ENCODE results near the gene MIDN.

Gene MIDN

GRCh38 chr19:1295169-1296012, 47.0 kb downstream of the MIDN start:
- H3K4me3 ChIP-seq (ENCODE audit: low read length): no peak overlapping the region
- TF ChIP-seq, protein P1, sequence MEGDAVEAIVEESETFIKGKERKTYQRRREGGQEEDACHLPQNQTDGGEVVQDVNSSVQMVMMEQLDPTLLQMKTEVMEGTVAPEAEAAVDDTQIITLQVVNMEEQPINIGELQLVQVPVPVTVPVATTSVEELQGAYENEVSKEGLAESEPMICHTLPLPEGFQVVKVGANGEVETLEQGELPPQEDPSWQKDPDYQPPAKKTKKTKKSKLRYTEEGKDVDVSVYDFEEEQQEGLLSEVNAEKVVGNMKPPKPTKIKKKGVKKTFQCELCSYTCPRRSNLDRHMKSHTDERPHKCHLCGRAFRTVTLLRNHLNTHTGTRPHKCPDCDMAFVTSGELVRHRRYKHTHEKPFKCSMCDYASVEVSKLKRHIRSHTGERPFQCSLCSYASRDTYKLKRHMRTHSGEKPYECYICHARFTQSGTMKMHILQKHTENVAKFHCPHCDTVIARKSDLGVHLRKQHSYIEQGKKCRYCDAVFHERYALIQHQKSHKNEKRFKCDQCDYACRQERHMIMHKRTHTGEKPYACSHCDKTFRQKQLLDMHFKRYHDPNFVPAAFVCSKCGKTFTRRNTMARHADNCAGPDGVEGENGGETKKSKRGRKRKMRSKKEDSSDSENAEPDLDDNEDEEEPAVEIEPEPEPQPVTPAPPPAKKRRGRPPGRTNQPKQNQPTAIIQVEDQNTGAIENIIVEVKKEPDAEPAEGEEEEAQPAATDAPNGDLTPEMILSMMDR (conservative IDR thresholded peaks at IDR 0.05; ENCODE audit: low read length): no peak
- DNase-seq (ENCODE audit: low read depth): no peak

DNA sequence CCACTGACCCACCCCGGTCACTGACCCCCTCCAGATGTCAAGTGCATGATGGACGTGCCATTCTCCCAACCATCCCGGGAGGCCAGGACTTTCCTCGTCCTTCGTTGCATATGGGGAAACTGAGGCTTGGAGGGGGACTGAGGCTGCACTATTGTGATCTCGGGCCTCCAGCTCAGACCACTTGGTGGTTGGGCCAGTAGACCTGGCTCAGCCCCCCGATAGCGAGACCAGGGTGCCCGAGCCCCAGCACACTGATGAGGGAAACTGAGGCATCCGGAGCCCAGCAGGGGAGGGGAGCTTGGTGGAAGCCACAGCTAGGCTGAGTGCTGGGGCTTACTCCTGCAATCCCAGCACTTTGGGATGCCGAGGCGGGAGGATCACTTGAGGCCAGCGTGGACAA, 47.7 kb downstream of the MIDN start:
- no peak overlapping the region for H3K4me3 ChIP-seq (ENCODE audit: low read length)
- TF ChIP-seq, protein P1 (conservative IDR thresholded peaks at IDR 0.05; ENCODE audit: low read length): no peak
- no peak for DNase-seq (ENCODE audit: low read depth)

DNA sequence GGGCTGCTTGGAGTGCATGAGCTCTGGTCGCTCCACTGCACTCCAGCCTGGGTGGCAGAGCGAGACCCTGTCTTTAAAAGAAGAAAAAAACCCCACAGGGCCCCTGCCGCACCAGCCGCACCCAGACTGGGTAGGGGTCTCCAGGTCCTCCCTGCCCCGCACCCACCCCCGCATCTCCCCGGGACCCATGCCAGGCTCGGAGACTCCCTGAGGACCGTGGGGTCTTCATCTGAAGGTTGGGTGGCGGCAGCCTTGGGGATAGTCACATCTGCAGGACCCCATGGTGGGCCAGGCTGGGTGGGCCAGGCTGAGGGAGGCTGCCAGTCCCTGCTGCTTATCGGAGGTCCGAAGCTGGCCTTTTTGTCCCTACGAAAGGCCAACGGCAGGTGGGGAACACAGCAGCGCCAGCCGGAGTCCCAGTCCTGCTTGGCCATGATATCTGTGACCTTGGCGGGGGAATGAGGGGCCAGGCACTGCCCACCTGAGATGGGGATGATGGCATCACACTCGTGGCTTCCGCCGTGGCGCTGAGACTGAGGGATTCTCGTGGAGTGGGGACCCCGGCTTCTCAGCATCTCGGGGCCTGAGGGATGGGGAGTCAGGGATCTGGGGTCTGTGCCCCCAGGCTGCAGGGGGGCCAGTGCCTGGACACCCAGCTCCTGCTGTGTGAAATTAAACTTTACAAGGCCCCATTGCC, 48.3 kb downstream of the MIDN start:
- H3K4me3 ChIP-seq (ENCODE audit: low read length): no peak overlapping the region
- no peak for DNase-seq (ENCODE audit: low read depth)
- TF ChIP-seq, protein P1 (conservative IDR thresholded peaks at IDR 0.05; ENCODE audit: low read length): no peak

DNA sequence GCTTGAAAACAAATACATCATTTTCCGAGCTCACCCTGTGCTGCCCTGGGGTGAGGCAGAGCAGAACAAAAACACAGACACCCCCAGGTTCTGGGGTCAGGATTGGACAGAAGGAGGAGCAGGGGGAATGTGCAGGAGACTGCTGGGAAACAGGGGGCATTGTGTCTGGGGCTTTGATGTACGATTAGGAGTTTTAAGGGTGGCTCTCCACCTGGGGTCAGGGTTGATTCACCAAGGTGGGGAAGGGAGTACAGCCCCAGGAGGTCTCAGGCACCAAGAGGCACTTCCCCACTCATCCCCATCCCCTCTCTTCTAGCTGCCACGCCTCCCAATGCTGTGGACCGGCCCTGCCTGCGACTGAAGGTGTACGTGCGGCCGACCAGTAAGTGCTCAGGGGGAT, 49.9 kb downstream of the MIDN start:
- no peak overlapping the region for H3K4me3 ChIP-seq (ENCODE audit: low read length)
- TF ChIP-seq, protein P1 (conservative IDR thresholded peaks at IDR 0.05; ENCODE audit: low read length): no peak
- no peak for DNase-seq (ENCODE audit: low read depth)

DNA sequence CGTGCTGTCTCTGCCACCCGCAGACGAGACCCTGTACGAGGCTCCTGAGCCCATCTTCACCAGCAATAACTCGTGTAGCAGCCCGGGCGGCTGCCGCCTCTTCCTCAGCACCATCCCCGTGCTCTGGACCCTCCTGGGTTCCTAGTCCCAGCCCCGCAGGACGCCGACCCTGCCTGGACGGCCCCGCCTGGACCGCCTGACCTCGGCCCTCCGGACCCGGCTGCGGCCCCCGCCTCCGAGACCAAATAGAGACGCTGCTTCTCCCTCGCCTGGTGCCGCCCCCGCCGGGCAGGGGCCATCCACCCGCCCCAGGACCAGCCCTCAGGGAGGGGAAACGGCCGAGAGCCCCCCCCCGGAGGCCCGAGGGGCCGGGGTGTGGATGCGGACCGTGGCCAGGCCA, 51.4 kb downstream of the MIDN start:
- TF ChIP-seq, protein P1 (conservative IDR thresholded peaks at IDR 0.05; ENCODE audit: low read length): no peak
- no peak for DNase-seq (ENCODE audit: low read depth)
- no peak overlapping the region for H3K4me3 ChIP-seq (ENCODE audit: low read length)

DNA sequence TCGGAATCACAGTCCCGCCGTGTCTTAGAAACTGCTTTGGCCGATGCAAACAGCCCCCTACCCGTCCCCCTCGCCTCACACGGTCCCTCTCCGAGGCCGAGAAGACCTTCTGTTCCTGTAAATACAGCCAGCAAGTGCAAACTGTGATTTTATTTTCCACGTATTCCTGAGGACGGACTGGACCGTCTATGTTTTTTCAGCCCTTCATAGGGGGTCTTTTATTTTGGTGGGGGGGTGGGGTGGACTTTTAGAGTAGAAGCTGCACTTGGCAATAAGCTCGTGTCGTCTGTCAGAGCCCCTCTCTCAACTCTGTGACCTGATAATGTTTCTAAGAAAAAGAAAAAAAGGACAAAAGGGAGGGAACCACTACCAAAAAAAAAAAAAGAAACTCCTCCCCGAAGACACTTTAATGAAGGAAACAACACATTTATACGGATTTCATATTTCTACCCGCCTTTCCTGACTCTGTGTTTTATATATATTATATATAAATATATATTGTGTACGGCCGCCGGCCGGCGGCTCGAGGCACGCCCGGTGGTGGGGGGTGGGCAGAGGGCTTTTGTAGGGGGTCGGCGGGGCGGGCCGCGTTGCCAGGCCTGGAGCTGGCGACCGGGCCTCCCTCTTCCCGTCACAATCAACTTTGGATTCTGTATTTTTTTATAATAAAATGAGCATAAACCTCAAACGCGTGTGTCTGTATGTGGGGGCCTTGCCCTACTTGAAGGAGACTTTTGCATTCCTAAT, 52.5 kb downstream of the MIDN start:
- H3K4me3 ChIP-seq (ENCODE audit: low read length): no peak overlapping the region
- TF ChIP-seq, protein P1 (conservative IDR thresholded peaks at IDR 0.05; ENCODE audit: low read length): no peak
- no peak for DNase-seq (ENCODE audit: low read depth)

Data from AG10803 (cell line).